DOHH2 (cell line): ENCODE measurements around the gene KLHL2.

Source experiments
- H3F3A ChIP-seq: fragments of 200-600 bp; sonication (generic), shearing (Covaris generic); 2 replicates; pipeline ENCODE4 v1.6.0; 2016; ENCODE audit warnings: antibody characterized with exemption, mild to moderate bottlenecking; ENCODE audit not compliant: control insufficient read depth, insufficient read depth
- H3K27ac ChIP-seq: fragments of 200-600 bp; sonication (generic); 2 replicates; pipeline ENCODE4 v1.5.1; 2014; ENCODE audit warnings: low read depth, mild to moderate bottlenecking, low read length, moderate library complexity
- H3K27me3 ChIP-seq: fragments of 200-600 bp; sonication (generic); 2 replicates; pipeline ENCODE4 v1.6.1; 2014; ENCODE audit warnings: mild to moderate bottlenecking, low read length, mixed read lengths; ENCODE audit not compliant: control insufficient read depth
- H3K36me3 ChIP-seq: fragments of 200-600 bp; sonication (generic); 2 replicates; pipeline ENCODE4 v1.6.1; 2014; ENCODE audit warnings: mild to moderate bottlenecking, low read length, moderate library complexity, mixed read lengths; ENCODE audit not compliant: control insufficient read depth
- H3K4me1 ChIP-seq: fragments of 200-600 bp; sonication (generic); 2 replicates; pipeline ENCODE4 v1.6.1; 2014; ENCODE audit warnings: mild to moderate bottlenecking, low read length, mixed read lengths; ENCODE audit not compliant: control insufficient read depth
- H3K4me2 ChIP-seq: fragments of 200-600 bp; sonication (generic); 2 replicates; pipeline ENCODE4 v1.6.0; 2014; ENCODE audit warnings: mild to moderate bottlenecking, low read length, moderate library complexity
- H3K4me3 ChIP-seq: fragments of 200-600 bp; sonication (generic); 2 replicates; pipeline ENCODE4 v1.5.1; 2014; ENCODE audit warnings: mild to moderate bottlenecking, low read length, mixed read lengths
- H3K79me2 ChIP-seq: fragments of 200-600 bp; sonication (generic); 2 replicates; pipeline ENCODE4 v1.6.1; 2014; ENCODE audit warnings: mild to moderate bottlenecking, low read length, mixed read lengths; ENCODE audit not compliant: control insufficient read depth
- H3K9me2 ChIP-seq: fragments of 200-600 bp; sonication (generic); replicated peaks from 2 replicates; pipeline ENCODE4 v1.6.1; 2014; ENCODE audit warnings: mild to moderate bottlenecking, low read length, mixed read lengths; ENCODE audit not compliant: control insufficient read depth
- H3K9me3 ChIP-seq: fragments of 200-600 bp; sonication (generic); 2 replicates; pipeline ENCODE4 v1.6.1; 2014; ENCODE audit warnings: antibody characterized with exemption, low read length, mixed read lengths; ENCODE audit not compliant: control insufficient read depth, insufficient read depth
- H4K20me1 ChIP-seq: fragments of 200-600 bp; sonication (generic); 2 replicates; pipeline ENCODE4 v1.6.0; 2014; ENCODE audit warnings: low read depth, mild to moderate bottlenecking, antibody characterized with exemption, low read length, moderate library complexity; ENCODE audit not compliant: control insufficient read depth, insufficient read depth
- CTCF ChIP-seq: fragments of 200-600 bp; sonication (generic); IDR thresholded peaks from one replicate; pipeline ENCODE4 v1.5.1; 2014; ENCODE audit warnings: antibody characterized with exemption, mild to moderate bottlenecking, low read depth, low read length; ENCODE audit not compliant: poor library complexity, severe bottlenecking
- EZH2phosphoT487 ChIP-seq: fragments of 200-600 bp; sonication (generic); IDR thresholded peaks from 2 replicates; pipeline ENCODE4 v1.6.1; 2017; ENCODE audit warnings: borderline replicate concordance, mild to moderate bottlenecking, antibody characterized with exemption, low read length, moderate library complexity, mixed read lengths

Gene KLHL2

DNA sequence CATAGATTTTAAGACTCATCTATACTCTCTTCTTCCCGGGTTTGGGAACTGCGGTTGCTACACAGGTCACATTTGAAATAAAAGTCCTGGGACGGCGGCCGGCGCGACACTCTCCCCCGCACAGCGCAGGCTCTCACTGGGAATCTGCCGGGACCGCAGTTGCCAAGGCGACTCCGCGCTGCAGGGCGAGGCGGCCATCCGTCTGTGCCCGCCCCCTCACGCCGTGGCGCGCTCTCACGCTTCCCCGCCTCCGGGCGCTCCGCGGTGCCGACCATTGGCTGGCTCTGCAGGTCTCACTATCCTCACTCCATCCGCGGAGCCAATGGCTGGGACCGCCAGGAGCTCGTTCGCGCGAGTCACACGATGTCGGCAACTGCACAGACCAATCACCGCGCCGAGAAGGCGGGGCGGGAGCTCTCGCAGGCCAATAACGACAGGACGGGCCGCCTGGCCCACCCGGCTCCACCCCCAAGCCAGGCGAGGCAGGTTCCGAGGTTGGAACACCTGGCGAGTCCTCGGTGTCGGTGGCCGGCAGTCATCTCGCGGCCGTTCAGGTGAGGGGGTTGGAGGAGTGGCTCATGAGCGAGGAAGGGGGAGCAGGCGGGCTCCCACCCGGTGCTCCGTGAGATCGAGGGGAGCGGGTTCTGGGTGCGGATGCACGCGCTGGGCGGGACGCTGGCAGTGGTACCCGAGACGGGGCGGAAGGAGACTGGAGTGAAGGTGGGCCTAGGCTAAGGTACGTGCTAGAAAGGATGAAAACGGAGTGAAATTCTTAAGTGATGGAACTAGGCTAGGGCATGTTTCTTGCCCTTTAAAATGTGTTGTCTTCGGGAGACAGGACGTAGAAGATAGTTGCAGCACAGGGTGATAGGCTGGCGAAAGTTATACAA lies 120.1 kb downstream of the KLHL2 start, which contains the start of gene MSMO1:
Gene MSMO1, plus strand, starts transcription at position 459 of the 890 bp plus-strand sequence. CDS start 5,702 bp downstream, outside the sequence.
- Histone ChIP-seq H3K4me2 (peak within 1 kb of the TSS; percentile 77), H3K4me1 (peaks cover 46% of the 10 kb centered on the region), H3K9me2 (no peaks in the 10 kb centered on the region), H3F3A (no peaks in the 10 kb centered on the region), H3K27me3 (no peaks in the 10 kb centered on the region), H3K27ac (peak within 1 kb of the TSS; percentile 89), H3K79me2 (peaks cover 56% of the 10 kb centered on the region), H3K4me3 (peak within 1 kb of the TSS; percentile 92), H4K20me1 (peaks cover 34% of the 10 kb centered on the region), H3K9me3 (peaks cover 8% of the 10 kb centered on the region; the same call in 1 of the 2 replicates), H3K36me3 (peaks cover 61% of the 10 kb centered on the region)
- TF ChIP-seq EZH2phosphoT487 (no peak), CTCF (no peak)

- Histone ChIP-seq H3K79me2 (peaks cover 62% of the 10 kb centered on the region), H3K27ac (peak overlapping the region; percentile 89), H3K4me2 (peak overlapping the region; percentile 77), H3K9me2 (no peaks in the 10 kb centered on the region), H3K4me3 (peak overlapping the region; percentile 92), H3K27me3 (no peaks in the 10 kb centered on the region), H3K4me1 (peaks cover 52% of the 10 kb centered on the region), H3F3A (no peaks in the 10 kb centered on the region), H4K20me1 (peaks cover 41% of the 10 kb centered on the region), H3K36me3 (peaks cover 67% of the 10 kb centered on the region), H3K9me3 (peaks cover 8% of the 10 kb centered on the region; the same call in 1 of the 2 replicates)
- TF ChIP-seq CTCF (no peak), EZH2phosphoT487 (no peak)
Measured at GRCh38 chr4:165328101-165328425, 120.7 kb downstream of the KLHL2 start.

GRCh38 chr4:165328708-165329107 lies 121.3 kb downstream of the KLHL2 start:
- no peaks in the 10 kb centered on the region for H3K9me2 ChIP-seq
- peaks cover 69% of the 10 kb centered on the region for H3K79me2 ChIP-seq
- no peak for TF ChIP-seq EZH2phosphoT487
- no peak for TF ChIP-seq CTCF
- no peaks in the 10 kb centered on the region for H3K27me3 ChIP-seq
- peaks cover 73% of the 10 kb centered on the region for H3K36me3 ChIP-seq
- H3K4me1 ChIP-seq = peaks cover 59% of the 10 kb centered on the region
- peak overlapping the region; percentile 77 for H3K4me2 ChIP-seq
- peaks cover 8% of the 10 kb centered on the region; the same call in 1 of the 2 replicates for H3K9me3 ChIP-seq
- H3K27ac ChIP-seq = peak overlapping the region; percentile 89
- no peaks in the 10 kb centered on the region for H3F3A ChIP-seq
- H4K20me1 ChIP-seq = peaks cover 47% of the 10 kb centered on the region
- peak overlapping the region; percentile 92 for H3K4me3 ChIP-seq
